SW480 (cell line): ENCODE data around the gene IL10RB.
"Not testable (repeated sequence)": the region's sequence is repeated elsewhere in the genome, so short reads cannot be mapped to it uniquely, and the experiment has no call there.

Experiments
- DNase-seq: peaks from one replicate; pipeline ENCODE4 v3.0.0-alpha.2; 2016; ENCODE audit warnings: low spot score

The IL10RB gene

GRCh38 chr21:33241846-33242245 is 24.3 kb upstream of the IL10RB start:
- DNase-seq: no peak

- not testable (repeated sequence) for DNase-seq
These were observed 23.3 kb upstream of the IL10RB start for GRCh38 chr21:33242846-33243245.

GRCh38 chr21:33244082-33244778 is 21.9 kb upstream of the IL10RB start:
- DNase-seq: no peak

- DNase-seq: no peak
These were observed 21.4 kb upstream of the IL10RB start for GRCh38 chr21:33244779-33245105.

GRCh38 chr21:33245289-33245918 is 20.8 kb upstream of the IL10RB start:
- no peak for DNase-seq

GRCh38 chr21:33246506-33246905 is 19.7 kb upstream of the IL10RB start:
- DNase-seq: no peak

- no peak for DNase-seq
These were observed 19.2 kb upstream of the IL10RB start for GRCh38 chr21:33246963-33247362.

- DNase-seq: no peak
These were observed 18.6 kb upstream of the IL10RB start for GRCh38 chr21:33247599-33247998.

GRCh38 chr21:33249331-33250002 is 16.7 kb upstream of the IL10RB start:
- no peak for DNase-seq

- DNase-seq: no peak
These were observed 15.0 kb upstream of the IL10RB start for GRCh38 chr21:33251119-33251518.

- not testable (repeated sequence) for DNase-seq
These were observed 12.8 kb upstream of the IL10RB start for GRCh38 chr21:33253382-33253781.

GRCh38 chr21:33254766-33255165 is 11.4 kb upstream of the IL10RB start:
- DNase-seq: no peak

- no peak for DNase-seq
These were observed 10.8 kb upstream of the IL10RB start for GRCh38 chr21:33255404-33255803.

- DNase-seq: no peak
These were observed 10.1 kb upstream of the IL10RB start for GRCh38 chr21:33256019-33256418.

GRCh38 chr21:33257094-33257803 is 8.9 kb upstream of the IL10RB start:
- DNase-seq: no peak

- DNase-seq: no peak
These were observed 7.7 kb upstream of the IL10RB start for GRCh38 chr21:33258475-33258874.

- no peak for DNase-seq
These were observed 6.7 kb upstream of the IL10RB start for GRCh38 chr21:33259428-33259827.

- no peak for DNase-seq
These were observed 6.2 kb upstream of the IL10RB start for GRCh38 chr21:33259995-33260394.

GRCh38 chr21:33261635-33262034 is 4.5 kb upstream of the IL10RB start:
- no peak for DNase-seq

GRCh38 chr21:33262921-33263320 is 3.2 kb upstream of the IL10RB start:
- DNase-seq: no peak

- DNase-seq: no peak
These were observed 1.6 kb upstream of the IL10RB start for GRCh38 chr21:33264561-33264960.

- peak; percentile 56 for DNase-seq
These were observed 510 bp upstream of the IL10RB start for GRCh38 chr21:33265664-33266049.

- no peak for DNase-seq
These were observed 595 bp downstream of the IL10RB start for GRCh38 chr21:33266789-33267135.
